ENCODE results near the gene GBA2. TPM values are rescaled to one million over a fixed set of nuclear protein-coding genes. Genes with fewer than 3 reads are reported as not detected.
A peak's percentile ranks its signal among the peaks of the same experiment; 100 is the strongest.

The GBA2 gene
- total RNA-seq, 2 experiments from 2014 or later = 42.8 to 44.1 TPM

DNA sequence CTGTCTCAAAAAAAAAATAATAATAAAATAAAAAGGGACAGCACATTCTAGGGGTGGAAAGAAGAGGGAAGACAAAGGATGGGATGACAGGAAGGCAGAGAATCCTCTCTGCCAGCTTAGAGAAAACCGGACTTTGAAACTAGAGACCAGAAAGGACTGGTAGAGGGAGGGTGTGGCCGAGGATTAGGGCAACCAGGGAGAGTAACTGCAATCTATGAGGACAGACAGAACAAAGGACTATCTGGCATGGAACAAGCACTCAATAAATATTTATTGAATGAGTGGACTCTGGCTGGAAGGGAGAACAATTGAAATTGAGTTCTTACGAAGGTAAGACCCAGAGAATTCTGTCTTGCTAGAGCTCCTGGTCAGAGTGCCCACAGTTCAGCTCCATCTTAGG, 2.4 kb downstream of the GBA2 start:
- peaks cover 23% of the 10 kb centered on the region for H3K36me3 Mint-ChIP-seq (ENCODE audit: low read depth)

DNA sequence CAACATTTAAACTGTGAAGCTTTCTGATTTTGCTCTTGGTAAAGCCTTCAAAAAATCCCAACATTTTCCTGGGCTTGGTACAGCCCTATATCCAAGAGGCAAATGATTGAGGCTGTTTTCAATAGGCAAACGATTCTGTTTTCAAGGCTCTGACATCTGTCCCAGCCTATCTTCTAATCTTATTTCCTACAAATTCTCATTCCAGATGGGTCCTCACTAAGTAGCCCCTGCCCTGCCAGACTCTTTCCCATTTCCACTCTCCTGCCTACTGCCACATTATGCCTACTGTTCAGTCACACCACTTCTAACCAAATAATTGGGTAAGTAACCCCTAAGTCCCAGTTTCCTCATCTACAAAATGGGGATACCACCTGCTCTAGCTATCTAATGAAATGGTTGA, 3.5 kb downstream of the GBA2 start:
- no peak overlapping the region for H3K4me3 Mint-ChIP-seq
- no peak overlapping the region for H3K27ac Mint-ChIP-seq
- POLR2A ChIA-PET = no interaction called here

More for the DNA sequence above, 2.4 kb downstream of the GBA2 start:
- CTCF ChIA-PET = interaction anchor here (1.2 to 11.3 kb wide), 3 partner anchors 9 to 15 kb away, joined by 3 to 112 read pairs (median 38); partner anchors contain the start of genes CREB3, MSMP and TLN1
- Mint-ChIP-seq H3K27ac (no peak overlapping the region), H3K4me3 (peak overlapping the region; percentile 22), H3K27me3 (no peaks in the 10 kb centered on the region), H3K4me1 (peaks cover 64% of the 10 kb centered on the region), H3K9me3 (no peaks in the 10 kb centered on the region)
- POLR2A ChIA-PET = no interaction called here
- DNase-seq = no peak

DNA sequence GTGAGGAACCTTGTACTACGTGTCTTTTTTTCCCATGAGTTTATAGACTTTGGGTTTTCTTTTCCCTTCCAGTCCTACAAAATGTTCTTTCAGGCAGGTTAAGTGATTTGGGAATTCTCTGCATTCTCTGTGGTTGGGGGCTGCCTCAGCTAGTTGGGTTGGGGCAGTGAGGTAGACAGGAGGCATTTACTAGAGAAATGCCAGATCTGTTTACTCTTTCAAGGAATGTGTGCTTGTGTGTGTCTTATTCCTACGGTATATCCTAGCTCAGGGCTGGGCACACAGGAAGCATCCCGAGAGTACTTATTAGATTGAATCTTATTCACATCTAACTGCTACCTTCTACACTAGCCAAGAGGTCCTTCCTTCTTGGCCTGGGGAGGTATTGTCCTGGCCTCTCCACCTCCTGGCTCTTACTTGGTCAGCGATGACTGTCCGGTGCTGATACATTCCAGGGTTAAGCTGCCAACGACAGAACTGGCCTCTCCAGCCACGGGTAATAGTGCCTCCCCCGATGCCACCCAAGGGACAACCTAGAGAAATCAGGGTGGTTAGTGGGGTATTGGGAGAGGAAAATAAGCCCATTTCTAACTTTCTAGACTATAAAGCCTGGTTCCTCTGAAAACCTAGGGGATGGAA, 5.0 kb downstream of the GBA2 start:
- Mint-ChIP-seq H3K27me3 (no peaks in the 10 kb centered on the region), H3K27ac (no peak overlapping the region), H3K36me3 (ENCODE audit: low read depth) (peaks cover 27% of the 10 kb centered on the region), H3K4me1 (peaks cover 48% of the 10 kb centered on the region), H3K9me3 (no peaks in the 10 kb centered on the region), H3K4me3 (no peak overlapping the region)
- DNase-seq = no peak
- ChIA-PET POLR2A (no interaction called here), CTCF (interaction anchor here (1.5 to 11.3 kb wide), 4 partner anchors 11 to 48 kb away, joined by 3 to 112 read pairs (median 20); partner anchors contain the start of genes CREB3, MSMP and TLN1)

More for the DNA sequence above, 3.5 kb downstream of the GBA2 start:
- H3K27me3 Mint-ChIP-seq = no peaks in the 10 kb centered on the region
- no peaks in the 10 kb centered on the region for H3K9me3 Mint-ChIP-seq
- DNase-seq = no peak
- peaks cover 20% of the 10 kb centered on the region for H3K36me3 Mint-ChIP-seq (ENCODE audit: low read depth)
- CTCF ChIA-PET = interaction anchor here (7.3 to 11.3 kb wide), 2 partner anchors 10 to 14 kb away, joined by 38 to 112 read pairs; partner anchors contain the start of genes CREB3, MSMP and TLN1
- peaks cover 59% of the 10 kb centered on the region for H3K4me1 Mint-ChIP-seq

GRCh38 chr9:35743452-35743851, 5.6 kb downstream of the GBA2 start:
- Mint-ChIP-seq H3K9me3 (no peaks in the 10 kb centered on the region), H3K27me3 (no peaks in the 10 kb centered on the region), H3K4me1 (peaks cover 48% of the 10 kb centered on the region), H3K27ac (no peak overlapping the region), H3K36me3 (ENCODE audit: low read depth) (peaks cover 32% of the 10 kb centered on the region), H3K4me3 (no peak overlapping the region)
- no peak for DNase-seq
- POLR2A ChIA-PET = no interaction called here
- CTCF ChIA-PET = interaction anchor here (1.5 to 11.3 kb wide), 4 partner anchors 12 to 47 kb away, joined by 3 to 112 read pairs (median 20); partner anchors contain the start of genes CREB3, MSMP and TLN1

GRCh38 chr9:35741740-35742139, 7.3 kb downstream of the GBA2 start:
- POLR2A ChIA-PET = no interaction called here
- CTCF ChIA-PET = interaction anchor here (0.6 to 11.3 kb wide), 4 partner anchors 10 to 627 kb away, joined by 3 to 112 read pairs (median 20); partner anchors contain the start of genes CREB3, MSMP and TLN1
- H3K36me3 Mint-ChIP-seq (ENCODE audit: low read depth) = peaks cover 45% of the 10 kb centered on the region
- H3K27ac Mint-ChIP-seq = peak overlapping the region; percentile 62
- peak; percentile 32 for DNase-seq
- H3K4me3 Mint-ChIP-seq = no peak overlapping the region
- H3K9me3 Mint-ChIP-seq = no peaks in the 10 kb centered on the region
- no peaks in the 10 kb centered on the region for H3K27me3 Mint-ChIP-seq
- peaks cover 33% of the 10 kb centered on the region for H3K4me1 Mint-ChIP-seq

DNA sequence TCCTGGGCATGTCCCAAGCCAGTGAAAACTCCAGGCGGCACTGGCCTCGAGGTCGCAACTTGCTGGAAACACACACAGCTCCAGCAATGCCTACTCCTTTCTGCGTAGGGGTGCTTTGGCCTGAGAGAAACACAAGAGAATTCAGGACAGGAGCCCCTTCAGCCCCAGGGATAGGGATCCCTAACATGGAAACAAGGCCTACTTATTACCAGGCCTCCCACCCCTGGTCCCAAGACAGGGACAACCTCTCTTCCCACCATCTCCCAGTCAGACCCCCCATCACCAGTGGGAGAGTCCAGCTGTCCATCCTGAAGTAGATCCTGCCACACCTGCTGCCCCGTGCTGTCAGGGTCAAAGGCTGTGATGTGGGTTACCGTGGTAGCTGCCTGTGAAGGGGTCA, 8.8 kb downstream of the GBA2 start:
- ChIA-PET CTCF (interaction anchor here (7.3 to 11.3 kb wide), 2 partner anchors 8 to 15 kb away, joined by 38 to 112 read pairs; partner anchors contain the start of genes CREB3, MSMP and TLN1), POLR2A (no interaction called here)
- H3K36me3 Mint-ChIP-seq (ENCODE audit: low read depth) = peaks cover 46% of the 10 kb centered on the region
- no peaks in the 10 kb centered on the region for H3K9me3 Mint-ChIP-seq
- H3K27me3 Mint-ChIP-seq = no peaks in the 10 kb centered on the region
- H3K4me1 Mint-ChIP-seq = peaks cover 29% of the 10 kb centered on the region
- H3K4me3 Mint-ChIP-seq = no peak overlapping the region
- H3K27ac Mint-ChIP-seq = no peak overlapping the region
- no peak for DNase-seq

DNA sequence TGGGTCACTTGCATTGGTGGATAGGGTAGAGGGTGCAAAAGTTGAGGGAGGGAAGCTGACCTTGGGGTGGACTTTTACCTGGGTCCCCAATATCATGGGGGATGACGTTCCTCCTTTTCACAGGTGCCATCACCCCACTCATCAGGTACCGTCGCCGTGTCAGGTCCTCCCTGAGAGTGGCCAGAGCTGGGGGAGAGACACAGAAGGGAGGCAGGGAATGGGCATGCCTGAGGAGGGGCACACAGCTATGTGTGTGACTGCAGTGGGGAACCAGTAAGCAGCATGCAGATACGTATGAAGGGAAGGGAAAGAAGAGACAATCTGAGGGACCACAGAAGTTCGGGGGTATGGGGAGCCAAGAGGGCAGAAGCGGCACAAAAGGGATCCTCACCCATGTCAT, 10.1 kb downstream of the GBA2 start:
- Mint-ChIP-seq H3K4me3 (no peak overlapping the region), H3K4me1 (peaks cover 31% of the 10 kb centered on the region), H3K36me3 (ENCODE audit: low read depth) (peaks cover 44% of the 10 kb centered on the region), H3K27me3 (no peaks in the 10 kb centered on the region), H3K9me3 (no peaks in the 10 kb centered on the region), H3K27ac (no peak overlapping the region)
- POLR2A ChIA-PET = no interaction called here
- no peak for DNase-seq
- CTCF ChIA-PET = interaction anchor here (0.6 to 11.3 kb wide), 4 partner anchors 7 to 44 kb away, joined by 3 to 112 read pairs (median 6); partner anchors contain the start of genes CREB3, GBA2, RGP1 and TLN1

DNA sequence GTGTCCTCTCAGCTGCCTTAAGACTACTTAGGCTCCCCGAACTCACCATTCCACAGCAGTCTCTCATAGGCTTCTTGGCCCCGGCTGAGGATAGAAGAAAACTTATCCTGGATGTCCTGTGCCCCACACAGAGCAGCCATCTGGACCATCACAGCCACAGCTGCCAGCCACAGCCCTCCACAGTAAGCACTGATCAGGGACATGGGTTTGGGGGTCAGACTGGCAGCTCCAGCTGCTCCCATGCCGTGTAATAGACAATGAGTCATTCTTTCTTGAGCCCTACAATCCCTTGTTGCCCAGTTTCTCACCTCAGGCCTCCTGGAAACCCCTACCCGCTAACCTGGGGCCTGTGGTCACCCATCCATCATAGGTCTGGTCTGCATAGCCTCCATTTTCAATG, 10.8 kb downstream of the GBA2 start:
- H3K9me3 Mint-ChIP-seq = no peaks in the 10 kb centered on the region
- no peaks in the 10 kb centered on the region for H3K27me3 Mint-ChIP-seq
- no peak for DNase-seq
- peaks cover 32% of the 10 kb centered on the region for H3K4me1 Mint-ChIP-seq
- no peak overlapping the region for H3K27ac Mint-ChIP-seq
- no peak overlapping the region for H3K4me3 Mint-ChIP-seq
- H3K36me3 Mint-ChIP-seq (ENCODE audit: low read depth) = peaks cover 37% of the 10 kb centered on the region
- POLR2A ChIA-PET = no interaction called here
- CTCF ChIA-PET = interaction anchor here (1.0 to 2.4 kb wide), 4 partner anchors 8 to 44 kb away, joined by 3 to 8 read pairs (median 4); partner anchors contain the start of genes GBA2 and RGP1

GRCh38 chr9:35737143-35737542, 11.9 kb downstream of the GBA2 start:
- Mint-ChIP-seq H3K27me3 (no peaks in the 10 kb centered on the region), H3K4me3 (no peak overlapping the region), H3K9me3 (no peaks in the 10 kb centered on the region), H3K36me3 (ENCODE audit: low read depth) (peaks cover 36% of the 10 kb centered on the region), H3K27ac (no peak overlapping the region), H3K4me1 (peaks cover 28% of the 10 kb centered on the region)
- DNase-seq = no peak
- ChIA-PET POLR2A (no interaction called here), CTCF (interaction anchor here (1.1 to 2.4 kb wide), 4 partner anchors 9 to 20 kb away, joined by 3 to 8 read pairs (median 6); partner anchors contain the start of genes GBA2 and RGP1)

DNA sequence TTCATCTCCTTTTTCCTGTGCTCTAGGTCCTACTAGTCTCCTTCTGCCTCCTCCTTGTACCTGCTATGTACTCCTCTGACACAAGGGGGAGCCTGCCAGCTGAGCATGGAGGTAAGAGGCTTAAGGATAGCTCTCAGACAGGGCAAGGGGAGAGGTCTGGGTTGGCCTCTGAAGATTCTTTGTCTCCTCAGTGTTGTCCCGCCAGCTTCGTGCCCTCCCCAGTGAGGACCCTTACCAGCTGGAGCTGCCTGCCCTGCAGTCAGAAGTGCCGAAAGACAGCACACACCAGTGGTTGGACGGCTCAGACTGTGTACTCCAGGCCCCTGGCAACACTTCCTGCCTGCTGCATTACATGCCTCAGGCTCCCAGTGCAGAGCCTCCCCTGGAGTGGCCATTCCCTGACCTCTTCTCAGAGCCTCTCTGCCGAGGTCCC, 12.8 kb downstream of the GBA2 start:
- ChIA-PET CTCF (interaction anchor here (0.5 to 9.8 kb wide), 12 partner anchors 8 to 90 kb away, joined by 3 to 112 read pairs (median 4); partner anchors contain the start of genes GBA2 and RGP1), POLR2A (no interaction called here)
- H3K36me3 Mint-ChIP-seq (ENCODE audit: low read depth) = peaks cover 41% of the 10 kb centered on the region
- H3K9me3 Mint-ChIP-seq = no peaks in the 10 kb centered on the region
- peak overlapping the region; percentile 36 for H3K27ac Mint-ChIP-seq
- H3K27me3 Mint-ChIP-seq = no peaks in the 10 kb centered on the region
- peaks cover 20% of the 10 kb centered on the region for H3K4me1 Mint-ChIP-seq
- H3K4me3 Mint-ChIP-seq = no peak overlapping the region
- peak; percentile 82 for DNase-seq

DNA sequence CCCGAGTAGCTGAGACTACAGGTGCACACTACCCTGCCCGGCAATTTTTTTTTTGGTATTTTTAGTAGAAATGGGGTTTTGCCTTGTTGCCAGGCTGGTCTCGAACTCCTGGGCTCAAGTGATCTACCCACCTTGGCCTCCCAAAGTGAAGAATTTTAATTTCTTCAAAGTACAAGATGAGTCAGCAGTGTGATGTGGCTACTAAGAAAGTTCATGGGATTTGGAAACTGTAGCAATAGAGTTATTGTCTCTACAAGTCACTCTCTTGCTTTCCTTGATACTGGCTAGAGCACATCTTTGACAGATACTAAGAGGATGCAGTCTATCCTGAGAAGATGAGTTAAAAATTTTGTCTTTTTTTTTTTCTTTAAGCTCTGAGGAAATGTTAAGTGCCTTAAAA, 14.9 kb downstream of the GBA2 start:
- Mint-ChIP-seq H3K4me3 (no peak overlapping the region), H3K27ac (no peak overlapping the region), H3K36me3 (ENCODE audit: low read depth) (peaks cover 41% of the 10 kb centered on the region), H3K27me3 (no peaks in the 10 kb centered on the region), H3K4me1 (peaks cover 20% of the 10 kb centered on the region), H3K9me3 (no peaks in the 10 kb centered on the region)
- POLR2A ChIA-PET = no interaction called here
- no peak for DNase-seq
- CTCF ChIA-PET = interaction anchor here (1.0 to 9.8 kb wide), 5 partner anchors 11 to 293 kb away, joined by 3 to 112 read pairs (median 3); partner anchors contain the start of genes GBA2, RGP1 and SPAG8

DNA sequence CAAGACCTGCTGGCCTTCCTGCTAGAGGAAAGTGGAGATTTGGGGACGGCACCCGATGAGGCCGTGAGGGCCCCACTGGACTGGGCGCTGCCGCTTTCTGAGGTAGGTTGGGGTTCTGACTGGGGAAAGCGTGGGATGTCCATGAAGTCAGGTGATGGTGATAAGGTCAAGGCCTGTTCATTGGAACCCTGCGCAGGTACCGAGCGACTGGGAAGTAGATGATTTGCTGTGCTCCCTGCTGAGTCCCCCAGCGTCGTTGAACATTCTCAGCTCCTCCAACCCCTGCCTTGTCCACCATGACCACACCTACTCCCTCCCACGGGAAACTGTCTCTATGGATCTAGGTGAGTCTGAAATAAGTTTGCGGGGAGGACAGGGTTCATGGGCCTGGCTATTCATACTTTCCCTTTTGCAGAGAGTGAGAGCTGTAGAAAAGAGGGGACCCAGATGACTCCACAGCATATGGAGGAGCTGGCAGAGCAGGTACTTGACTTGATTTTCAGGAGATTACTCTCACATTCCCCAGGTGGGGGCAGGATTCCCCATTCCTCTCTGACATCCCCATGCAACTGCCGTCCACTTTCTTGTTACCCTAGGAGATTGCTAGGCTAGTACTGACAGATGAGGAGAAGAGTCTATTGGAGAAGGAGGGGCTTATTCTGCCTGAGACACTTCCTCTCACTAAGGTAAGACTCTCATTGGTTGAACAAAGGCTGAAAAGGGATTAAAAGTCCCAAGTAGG, 16.1 kb downstream of the GBA2 start:
- no peaks in the 10 kb centered on the region for H3K27me3 Mint-ChIP-seq

More for the DNA sequence above, 16.1 kb downstream of the GBA2 start:
- Mint-ChIP-seq H3K4me1 (peaks cover 20% of the 10 kb centered on the region), H3K27ac (peak overlapping the region; percentile 80), H3K4me3 (no peak overlapping the region), H3K36me3 (ENCODE audit: low read depth) (peaks cover 34% of the 10 kb centered on the region), H3K9me3 (no peaks in the 10 kb centered on the region)
- DNase-seq = no peak
- ChIA-PET POLR2A (interaction anchor here (0.5 to 1.0 kb wide), 4 partner anchors 16 to 616 kb away, joined by 3 to 7 read pairs (median 4); partner anchors contain the start of genes GBA2, RGP1 and SPAG8), CTCF (interaction anchor here (0.6 to 9.8 kb wide), 17 partner anchors 10 to 820 kb away, joined by 3 to 112 read pairs (median 6); partner anchors contain the start of genes ARHGEF39, CCDC107, GBA2 and RGP1)
